Adrenal gland (tissue), 12 donors: ENCODE results near the gene DYNC1I1. TPM values are rescaled to one million over a fixed set of nuclear protein-coding genes. Genes with fewer than 3 reads are reported as not detected.

Experiments
- DNase-seq, 7 donors: peaks; one replicate each; pipeline ENCODE4 v3.0.0-alpha.2; 2019 to 2020
- H3K27ac ChIP-seq, 5 donors: fragments of 200-600 bp; sonication (generic) in 4 of 5; 1 replicate in 3 of 5; 2 replicates in 2 of 5; pipeline versions ENCODE4 v1.5.1 to v1.8.0; 2016 to 2020; ENCODE audit warnings: mild to moderate bottlenecking in 1 of 5
- H3K27me3 ChIP-seq: fragments of 200-600 bp; 2 replicates; pipeline ENCODE4 v1.8.0; 2021
- H3K36me3 ChIP-seq, 2 donors: fragments of 200-600 bp; replicated peaks in 1 of 2; 1 replicate in 1 of 2; 2 replicates in 1 of 2; pipeline versions ENCODE4 v1.5.1 to v1.8.0; 2018 to 2022
- H3K4me1 ChIP-seq, 2 donors: fragments of 200-600 bp; replicated peaks in 1 of 2; 1 replicate in 1 of 2; 2 replicates in 1 of 2; pipeline versions ENCODE4 v1.5.1 to v1.8.0; 2018 to 2021
- H3K4me3 ChIP-seq, 4 donors: fragments of 200-600 bp; sonication (generic) in 3 of 4; one replicate each; pipeline ENCODE4 v1.5.1; 2016 to 2018
- H3K9me3 ChIP-seq, 3 donors: fragments of 200-600 bp; sonication (generic) in 1 of 3; replicated peaks in 1 of 3; 1 replicate in 2 of 3; 2 replicates in 1 of 3; pipeline versions ENCODE4 v1.5.1 to v1.8.0; 2016 to 2021
- CTCF ChIP-seq, 6 experiments: fragments of 450-650 bp in 4 of 6; fragments of 200-600 bp in 2 of 6; sonication (generic) in 1 of 6; IDR thresholded peaks; 1 replicate in 5 of 6; 2 replicates in 1 of 6; pipeline versions ENCODE4 v1.5.1 to v1.8.0; 2016 to 2021; ENCODE audit warnings: antibody characterized with exemption in 6 of 6, mild to moderate bottlenecking in 2 of 6, moderate library complexity in 1 of 6
- POLR2A ChIP-seq, 2 donors: fragments of 450-650 bp; IDR thresholded peaks; one replicate each; pipeline ENCODE4 v1.6.1; 2017; ENCODE audit warnings: antibody characterized with exemption in 2 of 2, mild to moderate bottlenecking in 2 of 2, moderate library complexity in 1 of 2
- WGBS, 4 donors: extraction: QIAGEN DNeasy Blood & Tissue Kit in 2 of 4; methylation state at CpG; one replicate each; pipeline versions ENCODE4 v1.1.5 to v1.1.7; 2013 to 2017; 5-methylcytosine and 5-hydroxymethylcytosine counted together
- intact Hi-C, 2 donors: fragments of 100-400 bp; cut with DNase I; formaldehyde crosslinking; loops; one replicate each; pipeline versions ENCODE4 v1.14.1 to v1.15.0; 2022 to 2023
- polyA plus RNA-seq, 3 donors: library from polyadenylated mRNA; stranded (reverse); fragments of 200-250 nt in 2 of 3; fragments of 350-450 nt in 1 of 3; fragmentation: Illumina TruSeq in 1 of 3; extraction: RNeasy Lipid Tissue Mini Kit (QIAGEN cat#74804) in 1 of 3; gene quantifications; one replicate each; pipeline ENCODE4 v1.2.3, GENCODE V29; 2013 to 2014
- total RNA-seq, 9 donors: library from RNA; depleted of rRNA in 4 of 9; stranded (reverse); fragments of >200 nt in 4 of 9; fragments of 120-200 nt in 1 of 9; fragmentation: NEBNext Ultra II Directional in 1 of 9; extraction: Animal tissue kit (Norgen Biotek cat#: 25700) in 1 of 9; gene quantifications; one replicate each; pipeline versions ENCODE4 v1.1.0 to v1.2.4, GENCODE V29; 2013 to 2023
- donor health status: healthy with polysubstance abuse.
- donor health status: Bipolar disorder and iron deficiency.
- donor health status: DM: yes; HTN: yes; CAD: no.
- donor health status: DM: no; HTN: no; CAD: no.
- donor health status: DM: no; HTN: no; CAD: no.
- donor health status: DM: yes; HTN: yes; CAD: no.

The DYNC1I1 gene
- total and polyA plus RNA-seq, 12 donors: 0.97 to 42.6 (median 8.2) TPM

GRCh38 chr7:95951997-95952795, 179.8 kb downstream of the DYNC1I1 start:
- no peak overlapping the region for H3K27ac ChIP-seq
- 86 to 91% (median 89%) methylated on average over 8 of the region's 8 CpGs for WGBS, 4 donors
- no peak overlapping the region for H3K4me3 ChIP-seq
- no peaks in the 10 kb centered on the region for H3K4me1 ChIP-seq
- TF ChIP-seq POLR2A (IDR thresholded peaks at IDR 0.05) (no peak), CTCF (IDR thresholded peaks at IDR 0.05) (no peak)
- intact Hi-C loops: no loop called here
- H3K9me3 ChIP-seq: no peaks in the 10 kb centered on the region
- DNase-seq: no peak
- H3K27me3 ChIP-seq: no peaks in the 10 kb centered on the region
- H3K36me3 ChIP-seq: no peaks in the 10 kb centered on the region

- TF ChIP-seq CTCF (IDR thresholded peaks at IDR 0.05) (no peak), POLR2A (IDR thresholded peaks at IDR 0.05) (no peak)
- intact Hi-C loops: no loop called here
- no peaks in the 10 kb centered on the region for H3K4me1 ChIP-seq
- H3K9me3 ChIP-seq: no peaks in the 10 kb centered on the region
- DNase-seq: no peak
- WGBS, 4 donors: 45 to 75% (median 65%) methylated on average over 1 of the region's 1 CpG
- no peak overlapping the region for H3K4me3 ChIP-seq
- no peaks in the 10 kb centered on the region for H3K36me3 ChIP-seq
- no peak overlapping the region for H3K27ac ChIP-seq
- no peaks in the 10 kb centered on the region for H3K27me3 ChIP-seq
Measured at GRCh38 chr7:95952851-95953250, 180.5 kb downstream of the DYNC1I1 start.

DNA sequence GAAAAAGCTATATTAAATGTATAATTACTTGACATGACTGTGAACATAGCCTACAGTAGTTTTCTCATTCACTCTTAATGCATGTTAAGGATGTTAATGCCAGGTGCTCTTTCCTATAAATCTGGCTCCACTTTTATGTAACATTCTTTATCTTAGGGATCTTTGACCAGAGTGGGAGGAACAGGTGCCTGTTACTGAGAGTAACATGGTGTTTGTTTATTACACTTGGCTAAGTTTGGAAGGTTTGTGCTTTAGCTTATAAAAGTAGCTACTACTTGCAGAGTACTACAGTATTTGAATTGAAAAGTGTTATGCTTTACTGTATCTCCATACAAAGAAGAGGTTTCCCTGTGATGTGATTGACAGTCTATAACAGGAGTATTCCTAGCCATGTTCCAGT, 183.4 kb downstream of the DYNC1I1 start:
- H3K4me1 ChIP-seq: no peaks in the 10 kb centered on the region
- H3K4me3 ChIP-seq: no peak overlapping the region
- no peak overlapping the region for H3K27ac ChIP-seq
- TF ChIP-seq POLR2A (IDR thresholded peaks at IDR 0.05) (no peak), CTCF (IDR thresholded peaks at IDR 0.05) (no peak)
- H3K27me3 ChIP-seq: no peaks in the 10 kb centered on the region
- DNase-seq: no peak
- no peaks in the 10 kb centered on the region for H3K9me3 ChIP-seq
- no peaks in the 10 kb centered on the region for H3K36me3 ChIP-seq
- intact Hi-C loops: no loop called here

- Histone ChIP-seq H3K4me1 (no peaks in the 10 kb centered on the region), H3K36me3 (no peaks in the 10 kb centered on the region), H3K9me3 (no peaks in the 10 kb centered on the region), H3K4me3 (no peak overlapping the region), H3K27me3 (no peaks in the 10 kb centered on the region), H3K27ac (no peak overlapping the region)
- intact Hi-C loops: no loop called here
- no peak for TF ChIP-seq CTCF (IDR thresholded peaks at IDR 0.05)
- no peak for TF ChIP-seq POLR2A (IDR thresholded peaks at IDR 0.05)
- no peak for DNase-seq
- 59 to 77% (median 66%) methylated on average over 3 of the region's 3 CpGs for WGBS, 4 donors
Measured at GRCh38 chr7:95957510-95957909, 185.2 kb downstream of the DYNC1I1 start.
